GDM1 (cell line): ENCODE results near the gene PNPLA6.
"Not testable (repeated sequence)": the region's sequence is repeated elsewhere in the genome, so short reads cannot be mapped to it uniquely, and the experiment has no call there.

Experiments
- DNase-seq: peaks from one replicate; lab custom pipeline; 2025; lab: John Stamatoyannopoulos, UW

The PNPLA6 gene

GRCh38 chr19:7556696-7557315, 21.3 kb downstream of the PNPLA6 start:
- no peak for DNase-seq

GRCh38 chr19:7558667-7559066, 23.1 kb downstream of the PNPLA6 start:
- no peak for DNase-seq

- no peak for DNase-seq
These were observed 23.6 kb downstream of the PNPLA6 start for GRCh38 chr19:7559102-7559501.

GRCh38 chr19:7560255-7560654, 24.7 kb downstream of the PNPLA6 start:
- no peak for DNase-seq

- no peak for DNase-seq
These were observed 25.8 kb downstream of the PNPLA6 start for GRCh38 chr19:7561325-7561724.

- no peak for DNase-seq
These were observed 27.3 kb downstream of the PNPLA6 start for GRCh38 chr19:7562646-7563393.

GRCh38 chr19:7564866-7565265, 29.3 kb downstream of the PNPLA6 start:
- no peak for DNase-seq

GRCh38 chr19:7565332-7565731, 29.8 kb downstream of the PNPLA6 start:
- DNase-seq = no peak

- no peak for DNase-seq
These were observed 35.2 kb downstream of the PNPLA6 start for GRCh38 chr19:7570761-7571160.

- no peak for DNase-seq
These were observed 40.0 kb downstream of the PNPLA6 start for GRCh38 chr19:7575434-7576040.

- not testable (repeated sequence) for DNase-seq
These were observed 41.9 kb downstream of the PNPLA6 start for GRCh38 chr19:7577422-7577821.

GRCh38 chr19:7578127-7578526, 42.6 kb downstream of the PNPLA6 start:
- DNase-seq = no peak

- DNase-seq = no peak
These were observed 43.7 kb downstream of the PNPLA6 start for GRCh38 chr19:7579182-7579581.

GRCh38 chr19:7582446-7582845, 46.9 kb downstream of the PNPLA6 start:
- DNase-seq = no peak

- DNase-seq = no peak
These were observed 54.3 kb downstream of the PNPLA6 start for GRCh38 chr19:7589822-7590221.

- no peak for DNase-seq
These were observed 54.7 kb downstream of the PNPLA6 start for GRCh38 chr19:7590256-7590655.

GRCh38 chr19:7595466-7596133, 60.1 kb downstream of the PNPLA6 start, which contains the start of gene CAMSAP3:
Gene CAMSAP3, plus strand, starts transcription at chr19:7595863. Its CDS starts 140 bp downstream, at chr19:7596003.
- no peak for DNase-seq

GRCh38 chr19:7596211-7596937, 60.9 kb downstream of the PNPLA6 start:
- no peak for DNase-seq

GRCh38 chr19:7597689-7598088, 62.2 kb downstream of the PNPLA6 start:
- no peak for DNase-seq

GRCh38 chr19:7598180-7598579, 62.7 kb downstream of the PNPLA6 start:
- DNase-seq = no peak

GRCh38 chr19:7600721-7601120, 65.2 kb downstream of the PNPLA6 start:
- no peak for DNase-seq
